H9 (cell line): ENCODE results near the gene RCAN2. TPM values are rescaled to one million over a fixed set of nuclear protein-coding genes. Genes with fewer than 3 reads are reported as not detected.

Experiments used
- DNase-seq: peaks from one replicate; pipeline ENCODE4 v3.0.0-alpha.2; 2017
- H2AFZ ChIP-seq: one replicate; pipeline ENCODE4 v1.6.1; 2013; ENCODE audit warnings: mild to moderate bottlenecking, low read length, control low read depth, moderate library complexity
- H2AK5ac ChIP-seq: 2 replicates; pipeline ENCODE4 v1.6.1; 2013; ENCODE audit warnings: low read length, control low read depth, mixed read lengths; ENCODE audit not compliant: insufficient read length
- H2BK120ac ChIP-seq: one replicate; pipeline ENCODE4 v1.6.1; 2013; ENCODE audit warnings: low read depth, mild to moderate bottlenecking, low read length, control low read depth, inconsistent platforms; ENCODE audit not compliant: poor library complexity, severe bottlenecking
- H2BK12ac ChIP-seq: 2 replicates; pipeline ENCODE4 v1.6.1; 2013; ENCODE audit warnings: low read length, control low read depth, mixed read lengths, low read depth; ENCODE audit not compliant: insufficient read length
- H2BK15ac ChIP-seq: 2 replicates; pipeline ENCODE4 v1.6.1; 2013; ENCODE audit warnings: low read depth, low read length, control low read depth
- H2BK20ac ChIP-seq: one replicate; pipeline ENCODE4 v1.6.1; 2013; ENCODE audit warnings: low read depth, mild to moderate bottlenecking, low read length, control low read depth, inconsistent platforms; ENCODE audit not compliant: poor library complexity, severe bottlenecking
- H2BK5ac ChIP-seq: 2 replicates; pipeline ENCODE4 v1.6.1; 2013; ENCODE audit warnings: low read length, control low read depth, mixed read lengths; ENCODE audit not compliant: insufficient read length
- H3K14ac ChIP-seq: 2 replicates; pipeline ENCODE4 v1.6.1; 2013; ENCODE audit warnings: low read length, control low read depth; ENCODE audit not compliant: insufficient read depth
- H3K18ac ChIP-seq: 2 replicates; pipeline ENCODE4 v1.6.1; 2013; ENCODE audit warnings: low read depth, mild to moderate bottlenecking, mixed read lengths, low read length, control low read depth; ENCODE audit not compliant: insufficient read length
- H3K23ac ChIP-seq: 2 replicates; pipeline ENCODE4 v1.6.1; 2013; ENCODE audit warnings: low read length, control low read depth, mixed read lengths, low read depth; ENCODE audit not compliant: insufficient read length
- H3K23me2 ChIP-seq: 2 replicates; pipeline ENCODE4 v1.6.1; 2013; ENCODE audit warnings: low read depth, mild to moderate bottlenecking, mixed read lengths, low read length, control low read depth; ENCODE audit not compliant: insufficient read length, poor library complexity, severe bottlenecking
- H3K27ac ChIP-seq: 2 replicates; pipeline ENCODE4 v1.5.1; 2013; ENCODE audit warnings: low read length, control low read depth, mixed read lengths, low read depth; ENCODE audit not compliant: insufficient read length
- H3K27me3 ChIP-seq: 2 replicates; pipeline ENCODE4 v1.6.1; 2013; ENCODE audit warnings: low read length, control low read depth, inconsistent platforms; ENCODE audit not compliant: insufficient read depth
- H3K4ac ChIP-seq: 2 replicates; pipeline ENCODE4 v1.6.1; 2013; ENCODE audit warnings: low read depth, mild to moderate bottlenecking, control low read depth, inconsistent platforms, low read length, moderate library complexity
- H3K4me1 ChIP-seq: 2 replicates; pipeline ENCODE4 v1.6.1; 2013; ENCODE audit warnings: low read length, control low read depth, inconsistent platforms; ENCODE audit not compliant: insufficient read depth
- H3K4me2 ChIP-seq: 2 replicates; pipeline ENCODE4 v1.6.1; 2013; ENCODE audit warnings: low read length, control low read depth, mixed read lengths; ENCODE audit not compliant: insufficient read length, insufficient read depth
- H3K56ac ChIP-seq: 2 replicates; pipeline ENCODE4 v1.6.1; 2013; ENCODE audit warnings: low read depth, mild to moderate bottlenecking, mixed read lengths, low read length, control low read depth; ENCODE audit not compliant: insufficient read length
- H3K79me1 ChIP-seq: 2 replicates; pipeline ENCODE4 v1.6.1; 2013; ENCODE audit warnings: low read depth, mild to moderate bottlenecking, moderate library complexity, low read length, control low read depth, inconsistent platforms; ENCODE audit not compliant: insufficient read depth, poor library complexity, severe bottlenecking
- H3K79me2 ChIP-seq: 2 replicates; pipeline ENCODE4 v1.6.1; 2013; ENCODE audit warnings: low read length, control low read depth, inconsistent platforms; ENCODE audit not compliant: insufficient read depth
- H3K9ac ChIP-seq: 2 replicates; pipeline ENCODE4 v1.6.1; 2013; ENCODE audit warnings: low read length, control low read depth, mixed read lengths; ENCODE audit not compliant: insufficient read length; ENCODE audit errors: extremely low read depth
- H3K9me3 ChIP-seq: one replicate; pipeline ENCODE4 v1.6.1; 2013; ENCODE audit warnings: low read depth, low read length, inconsistent platforms; ENCODE audit not compliant: control insufficient read depth
- H3T11ph ChIP-seq: one replicate; pipeline ENCODE4 v1.6.1; 2013; ENCODE audit warnings: mild to moderate bottlenecking, low read length, control low read depth, inconsistent platforms
- H4K20me1 ChIP-seq: one replicate; pipeline ENCODE4 v1.6.1; 2013; ENCODE audit not compliant: control insufficient read depth, insufficient read length, insufficient read depth
- H4K5ac ChIP-seq: 2 replicates; pipeline ENCODE4 v1.6.1; 2013; ENCODE audit warnings: low read depth, mild to moderate bottlenecking, mixed read lengths, low read length, control low read depth; ENCODE audit not compliant: insufficient read length
- H4K8ac ChIP-seq: replicated peaks from 2 replicates; pipeline ENCODE4 v1.6.1; 2013; ENCODE audit warnings: low read length, control low read depth, mixed read lengths, low read depth; ENCODE audit not compliant: insufficient read length
- H4K91ac ChIP-seq: 2 replicates; pipeline ENCODE4 v1.6.1; 2013; ENCODE audit warnings: low read depth, mild to moderate bottlenecking, moderate library complexity, mixed read lengths, low read length, control low read depth; ENCODE audit not compliant: insufficient read length
- H3K27ac Mint-ChIP-seq, 3 experiments: 2 replicates in 2 of 3; 3 replicates in 1 of 3; pipeline ENCODE4 v1.8.0; 2020 to 2021; ENCODE audit warnings: mixed read lengths in 3 of 3, mild to moderate bottlenecking in 1 of 3, moderate library complexity in 1 of 3
- H3K27me3 Mint-ChIP-seq: 2 replicates; pipeline ENCODE4 v1.8.0; 2021; ENCODE audit warnings: low read depth, mild to moderate bottlenecking, moderate library complexity, mixed read lengths
- H3K36me3 Mint-ChIP-seq, 3 experiments: 2 replicates in 2 of 3; 3 replicates in 1 of 3; pipeline ENCODE4 v1.8.0; 2020 to 2021; ENCODE audit warnings: low read depth in 3 of 3, mixed read lengths in 3 of 3; ENCODE audit not compliant: insufficient read depth in 1 of 3
- H3K4me1 Mint-ChIP-seq, 2 experiments: 2 replicates each; pipeline ENCODE4 v1.8.0; 2020; ENCODE audit warnings: mixed read lengths in 2 of 2
- H3K4me3 Mint-ChIP-seq, 2 experiments: 2 replicates in 1 of 2; 3 replicates in 1 of 2; pipeline ENCODE4 v1.8.0; 2020 to 2021; ENCODE audit warnings: mild to moderate bottlenecking in 2 of 2, mixed read lengths in 2 of 2, moderate library complexity in 1 of 2
- H3K9me3 Mint-ChIP-seq, 2 experiments: 2 replicates in 1 of 2; 3 replicates in 1 of 2; pipeline ENCODE4 v1.8.0; 2020; ENCODE audit warnings: mild to moderate bottlenecking in 2 of 2, mixed read lengths in 2 of 2, moderate library complexity in 1 of 2
- CTCF ChIP-seq: fragments of 200-600 bp; sonication (generic); conservative IDR thresholded peaks from 3 replicates; pipeline ENCODE4 v1.8.0; 2021; ENCODE audit warnings: antibody characterized with exemption, mild to moderate bottlenecking
- WGBS: extraction: QIAGEN DNeasy Blood & Tissue Kit; methylation state at CpG from one replicate; pipeline ENCODE4 v1.1.7; 2013; ENCODE audit warnings: missing lambda C conversion rate, low lambda C conversion rate, mixed read lengths; ENCODE audit not compliant: insufficient read length; ENCODE audit errors: extremely low coverage; 5-methylcytosine and 5-hydroxymethylcytosine counted together
- total RNA-seq: library from RNA; stranded (reverse); gene quantifications from 2 replicates; pipeline ENCODE4 v1.2.1, GENCODE V29; 2021

RCAN2 gene
- total RNA-seq, 1 experiment from 2014 or later = 3.0 TPM

GRCh38 chr6:46443623-46444022 is 47.6 kb downstream of the RCAN2 start:
- no peak for DNase-seq
- Histone ChIP-seq H2BK12ac (no peak overlapping the region), H2BK20ac (no peak overlapping the region), H3K56ac (no peak overlapping the region), H4K20me1 (no peaks in the 10 kb centered on the region), H3K23me2 (no peaks in the 10 kb centered on the region), H3K79me2 (no peaks in the 10 kb centered on the region), H3T11ph (no peak overlapping the region), H2BK15ac (no peak overlapping the region), H2BK5ac (no peak overlapping the region), H2AK5ac (no peak overlapping the region), H4K8ac (no peak overlapping the region), H3K9ac (no peak overlapping the region), H2BK120ac (no peak overlapping the region), H3K14ac (no peak overlapping the region), H3K18ac (no peak overlapping the region), H4K91ac (no peak overlapping the region), H3K27me3 (no peaks in the 10 kb centered on the region), H3K79me1 (no peaks in the 10 kb centered on the region), H4K5ac (no peak overlapping the region), H3K27ac (no peak overlapping the region), H3K9me3 (no peaks in the 10 kb centered on the region), H3K4me2 (no peak overlapping the region), H3K23ac (no peak overlapping the region), H3K4ac (no peak overlapping the region), H3K4me1 (no peaks in the 10 kb centered on the region), H2AFZ (no peak overlapping the region)
- H3K9me3 Mint-ChIP-seq = peaks cover 11 to 17% of the 10 kb centered on the region in 2 experiments; a peak in 4 of 5 replicates
- WGBS = no CpG with 5 or more reads among the region's 3 CpGs
- no peak overlapping the region for H3K27ac Mint-ChIP-seq
- peaks cover 0 to 12% (median 0%) of the 10 kb centered on the region in 3 experiments; a peak in 2 of 7 replicates for H3K36me3 Mint-ChIP-seq
- H3K27me3 Mint-ChIP-seq = no peaks in the 10 kb centered on the region; the same call in 1 of the 2 replicates
- no peak for TF ChIP-seq CTCF
- H3K4me3 Mint-ChIP-seq = no peak overlapping the region
- no peaks in the 10 kb centered on the region for H3K4me1 Mint-ChIP-seq
